ENCODE data around the gene FARS2. TPM values are rescaled to one million over a fixed set of nuclear protein-coding genes. Genes with fewer than 3 reads are reported as not detected.

The FARS2 gene
- total RNA-seq, 6 donors from 2014 or later = 16.4 to 34.6 (median 19.9) TPM

GRCh38 chr6:5589422-5590141 lies 328.3 kb downstream of the FARS2 start:
- ATAC-seq (ENCODE audit: low FRiP score in 2 of 2) (no peak), DNase-seq (no peak)
- no peak overlapping the region for H3K27ac ChIP-seq
- no peak overlapping the region for H3K4me3 ChIP-seq
- H3K4me1 ChIP-seq = no peaks in the 10 kb centered on the region
- H3K36me3 ChIP-seq = no peaks in the 10 kb centered on the region
- H3K27me3 ChIP-seq = no peaks in the 10 kb centered on the region
- WGBS, 2 donors = 89 to 93% methylated on average over 7 of the region's 7 CpGs
- peaks cover 0 to 4% (median 1%) of the 10 kb centered on the region in 4 donors for H3K9me3 ChIP-seq
- TF ChIP-seq CTCF (IDR thresholded peaks at IDR 0.05) (no peak), POLR2AphosphoS5 (IDR thresholded peaks at IDR 0.05) (no peak), EP300 (IDR thresholded peaks at IDR 0.05) (no peak), POLR2A (IDR thresholded peaks at IDR 0.05) (no peak)

DNA sequence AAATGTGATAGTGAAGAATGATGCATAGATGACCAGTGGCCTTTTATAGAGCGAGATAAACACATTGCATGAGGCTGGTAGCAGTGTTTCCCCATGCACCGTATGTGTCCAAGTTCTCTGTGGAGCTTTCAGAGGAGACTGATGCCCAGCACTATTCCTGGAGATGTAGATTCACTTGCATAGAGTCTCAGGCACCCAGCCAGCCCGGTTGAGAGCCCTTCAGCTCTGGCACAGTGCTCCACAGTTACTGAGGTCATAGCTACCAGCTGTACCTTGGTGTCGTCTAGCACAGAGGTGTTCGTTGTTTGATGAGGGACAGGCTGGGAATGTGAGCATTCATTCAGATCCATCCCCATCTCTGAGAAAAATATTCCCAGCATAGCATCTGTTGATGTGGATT lies 328.9 kb downstream of the FARS2 start:
- Histone ChIP-seq H3K4me3 (no peak overlapping the region), H3K27ac (no peak overlapping the region), H3K27me3 (no peaks in the 10 kb centered on the region), H3K9me3 (peaks cover 0 to 4% (median 1%) of the 10 kb centered on the region in 4 donors), H3K36me3 (no peaks in the 10 kb centered on the region), H3K4me1 (no peaks in the 10 kb centered on the region)
- DNase-seq = peak in 1 of 2 donors; percentile 81
- no peak for TF ChIP-seq EP300 (IDR thresholded peaks at IDR 0.05)
- no peak for TF ChIP-seq CTCF (IDR thresholded peaks at IDR 0.05)
- no peak for TF ChIP-seq POLR2A (IDR thresholded peaks at IDR 0.05)
- no peak for TF ChIP-seq POLR2AphosphoS5 (IDR thresholded peaks at IDR 0.05)
- WGBS, 2 donors = 65 to 75% methylated on average over 5 of the region's 5 CpGs
- ATAC-seq (ENCODE audit: low FRiP score in 2 of 2) = peak; percentile 23 to 54

- Histone ChIP-seq H3K27me3 (no peaks in the 10 kb centered on the region), H3K36me3 (no peaks in the 10 kb centered on the region), H3K4me3 (no peak overlapping the region), H3K9me3 (no peaks in the 10 kb centered on the region), H3K4me1 (no peaks in the 10 kb centered on the region), H3K27ac (no peak overlapping the region)
- no peak for TF ChIP-seq CTCF (IDR thresholded peaks at IDR 0.05)
- no peak for TF ChIP-seq POLR2AphosphoS5 (IDR thresholded peaks at IDR 0.05)
- no peak for TF ChIP-seq POLR2A (IDR thresholded peaks at IDR 0.05)
- no peak for TF ChIP-seq EP300 (IDR thresholded peaks at IDR 0.05)
- DNase-seq (peak in 1 of 2 donors; percentile 50), ATAC-seq (ENCODE audit: low FRiP score in 2 of 2) (no peak)
- WGBS, 2 donors = 94% methylated on average over 17 of the region's 17 CpGs
These were observed 331.7 kb downstream of the FARS2 start for GRCh38 chr6:5592886-5593519.

DNA sequence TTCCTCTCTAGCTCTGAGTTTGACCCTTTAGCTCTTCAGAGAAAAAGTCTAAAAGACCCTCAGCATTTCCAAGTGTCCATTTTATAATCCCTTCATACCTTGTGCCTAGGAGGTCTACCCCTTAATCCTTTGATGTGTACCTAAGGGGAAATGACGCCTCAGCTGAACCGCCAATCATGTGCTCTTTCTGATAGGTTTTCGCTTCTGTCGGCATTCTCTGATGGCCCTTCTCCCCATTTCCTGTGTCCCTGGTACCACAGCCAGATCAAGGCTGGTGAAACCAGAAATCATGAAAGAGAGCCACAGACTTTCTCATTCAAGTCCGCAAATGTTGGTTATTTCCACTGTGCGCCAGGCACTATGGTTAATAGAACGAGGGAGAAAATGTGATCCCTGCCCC lies 333.9 kb downstream of the FARS2 start:
- Histone ChIP-seq H3K4me3 (no peak overlapping the region), H3K4me1 (no peaks in the 10 kb centered on the region), H3K9me3 (no peaks in the 10 kb centered on the region), H3K36me3 (no peaks in the 10 kb centered on the region), H3K27ac (no peak overlapping the region), H3K27me3 (no peaks in the 10 kb centered on the region)
- 97% methylated on average over 7 of the region's 7 CpGs for WGBS, 2 donors
- no peak for ATAC-seq (ENCODE audit: low FRiP score in 2 of 2)
- no peak for DNase-seq
- TF ChIP-seq EP300 (IDR thresholded peaks at IDR 0.05) = no peak
- no peak for TF ChIP-seq POLR2AphosphoS5 (IDR thresholded peaks at IDR 0.05)
- TF ChIP-seq CTCF (IDR thresholded peaks at IDR 0.05) = no peak
- no peak for TF ChIP-seq POLR2A (IDR thresholded peaks at IDR 0.05)
